GM21737 (cell line): ENCODE results near the gene STMND1.
"Not testable (repeated sequence)": the region's sequence is repeated elsewhere in the genome, so short reads cannot be mapped to it uniquely, and the experiment has no call there.

Experiments used
- ATAC-seq: cut with Tn5 transposase; IDR thresholded peaks from one replicate; pipeline ENCODE4 v1.9.1; 2021; ENCODE audit warnings: mild to moderate bottlenecking, moderate library complexity; ENCODE audit not compliant: unreplicated experiment

Gene STMND1

DNA sequence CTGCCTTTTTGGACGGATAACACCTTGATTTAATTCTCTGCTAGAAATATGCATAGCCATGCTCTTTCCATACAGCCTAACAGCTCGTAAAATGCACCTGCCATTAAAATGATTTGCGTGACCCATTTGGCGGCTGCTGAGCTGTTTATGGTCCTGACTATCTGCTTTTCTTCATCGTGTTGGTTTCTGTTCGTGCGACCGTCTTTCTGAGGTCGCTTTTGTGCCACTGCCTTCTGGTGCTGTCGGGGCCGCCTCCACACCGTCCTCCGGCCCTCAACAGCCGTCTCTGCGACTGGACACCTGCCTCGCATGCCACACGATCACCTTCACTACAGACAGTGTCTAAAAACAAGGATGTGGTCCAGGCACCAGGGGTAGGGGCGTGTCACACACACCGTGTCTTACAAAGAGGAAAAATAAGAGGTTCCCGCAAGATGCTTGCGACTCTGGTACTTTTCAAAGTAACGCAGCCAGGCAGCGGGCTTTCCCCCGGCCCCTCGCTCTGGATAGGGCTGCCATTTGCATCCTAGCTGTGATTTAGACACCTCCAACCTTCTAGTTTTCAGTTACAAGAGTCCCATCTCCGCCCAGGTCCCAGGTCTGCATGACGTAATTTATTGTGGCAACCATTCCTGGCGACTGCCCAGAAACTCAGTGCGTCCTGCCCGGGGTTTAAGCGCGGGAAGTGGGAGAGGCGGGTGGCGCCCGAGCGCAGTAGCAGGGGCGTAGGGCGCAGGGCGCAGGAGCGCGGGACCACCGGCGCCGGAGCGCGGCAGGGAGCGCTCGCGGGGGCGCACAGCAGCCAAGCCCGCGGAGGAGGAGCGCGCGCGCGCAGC, at the start of gene STMND1:
STMND1 (plus strand) TSS at position 629 of the 836 bp plus-strand sequence. CDS start 208 bp downstream, outside the sequence.
- no peak for ATAC-seq

DNA sequence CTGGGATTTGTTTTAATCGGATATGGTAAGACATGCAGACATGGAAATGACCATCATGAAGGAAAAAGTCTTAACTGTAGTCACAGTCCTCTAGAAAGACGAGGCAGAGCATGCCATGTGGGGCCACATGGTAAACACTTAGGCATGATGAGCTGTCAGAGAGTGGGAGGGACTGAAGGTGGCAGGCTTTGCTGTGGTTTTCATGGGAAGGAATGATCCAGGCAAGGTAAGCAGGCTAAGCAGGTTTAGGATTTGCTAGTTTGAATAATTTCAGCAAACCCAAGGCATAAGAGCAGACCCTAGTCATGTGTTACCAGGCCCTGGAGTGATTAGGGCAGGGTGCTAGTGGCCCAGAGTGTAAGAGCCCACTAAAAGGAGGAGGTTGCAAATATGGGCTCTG, 47.2 kb upstream of the STMND1 start:
- no peak for ATAC-seq

DNA sequence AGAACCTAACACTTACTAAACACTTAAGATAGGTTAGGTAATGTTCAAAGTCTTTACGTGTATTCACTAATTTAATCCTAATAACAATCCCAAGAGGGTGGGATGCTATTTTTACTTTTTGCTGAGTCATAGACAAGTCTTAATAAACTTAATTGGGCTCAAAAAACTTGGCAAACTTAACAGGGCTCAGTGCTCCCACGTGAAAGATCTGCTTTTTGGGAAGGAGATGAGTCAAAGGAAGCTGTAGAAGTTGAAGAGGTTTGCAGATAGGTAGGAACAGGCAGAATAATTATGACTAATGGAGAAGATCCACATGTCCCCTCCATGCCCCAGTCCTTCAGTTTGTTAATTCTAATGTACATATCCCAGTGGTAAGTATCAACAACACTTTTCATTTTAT, 44.5 kb upstream of the STMND1 start:
- ATAC-seq: no peak

DNA sequence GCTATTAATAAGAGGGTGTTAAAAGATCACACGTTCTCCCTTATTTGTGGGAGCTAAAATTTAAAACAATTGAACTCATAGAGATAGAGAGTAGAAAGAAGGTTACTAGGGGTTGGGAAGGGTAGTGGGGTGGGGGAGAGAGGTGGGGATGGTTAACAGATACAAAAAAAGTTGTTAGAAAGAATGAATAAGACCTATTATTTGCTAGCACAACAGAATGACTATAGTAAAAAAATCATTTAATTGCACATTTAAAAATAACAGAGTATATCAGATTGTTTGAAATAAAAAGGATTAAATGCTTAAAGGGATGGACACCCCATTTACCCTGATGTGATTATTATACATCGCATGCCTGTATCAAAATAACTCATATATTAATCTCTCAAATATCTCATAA, 43.3 kb upstream of the STMND1 start:
- ATAC-seq: no peak

DNA sequence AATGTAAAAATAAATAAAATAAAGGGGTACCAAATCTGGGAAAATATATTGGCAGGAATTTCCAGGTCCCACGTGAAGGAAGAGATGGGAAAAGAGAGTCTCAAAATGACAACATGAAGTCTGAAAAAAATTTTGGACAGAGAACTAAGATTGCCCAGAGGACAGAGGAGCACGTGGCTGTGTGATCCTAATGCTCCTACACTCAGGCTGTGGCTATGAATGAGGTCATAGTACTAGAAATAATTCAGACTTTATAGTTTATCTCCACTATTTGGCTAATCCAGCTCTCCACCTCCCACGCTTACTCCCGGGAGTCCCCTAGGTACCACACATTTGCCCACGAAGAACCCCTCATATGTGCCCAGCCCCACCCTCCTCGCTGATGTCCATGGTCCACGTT, 42.8 kb upstream of the STMND1 start:
- ATAC-seq: no peak

DNA sequence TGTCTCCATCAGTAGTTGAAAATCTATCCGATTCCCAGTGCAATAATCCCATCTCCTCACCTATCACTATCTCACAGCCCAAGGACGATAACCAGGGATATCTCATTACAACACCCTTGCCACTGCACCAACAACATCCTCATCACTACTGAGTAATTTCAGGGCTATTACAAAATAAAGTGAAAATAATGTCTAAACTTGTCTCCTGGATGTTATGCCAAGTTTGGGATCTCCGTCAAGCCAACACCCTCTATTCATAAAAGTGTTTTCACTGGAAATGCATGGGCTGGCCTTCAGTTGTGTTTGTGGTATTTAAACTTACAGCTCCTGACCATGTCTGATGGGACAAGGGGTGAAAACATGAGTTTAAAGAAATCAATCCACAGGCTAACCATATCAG, 42.0 kb upstream of the STMND1 start:
- ATAC-seq: no peak

DNA sequence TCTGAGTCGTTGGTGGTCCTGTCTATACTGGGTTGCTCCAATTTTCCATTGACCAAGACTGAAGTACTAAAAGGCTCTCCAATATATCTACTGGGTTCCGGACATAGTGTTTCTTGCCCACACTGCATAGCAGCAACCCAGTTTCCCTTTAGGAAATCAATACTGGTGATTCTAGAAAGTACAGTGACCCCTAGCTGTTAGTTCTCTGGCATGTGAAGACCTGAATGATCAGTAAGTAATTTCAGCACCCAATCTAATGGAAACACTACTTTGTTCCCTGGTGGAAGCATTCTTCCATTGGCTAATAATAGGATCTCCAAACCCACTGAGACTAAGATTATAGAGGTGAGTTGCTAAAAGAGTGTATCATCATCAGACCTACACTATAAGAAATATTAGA, 40.8 kb upstream of the STMND1 start:
- no peak for ATAC-seq

DNA sequence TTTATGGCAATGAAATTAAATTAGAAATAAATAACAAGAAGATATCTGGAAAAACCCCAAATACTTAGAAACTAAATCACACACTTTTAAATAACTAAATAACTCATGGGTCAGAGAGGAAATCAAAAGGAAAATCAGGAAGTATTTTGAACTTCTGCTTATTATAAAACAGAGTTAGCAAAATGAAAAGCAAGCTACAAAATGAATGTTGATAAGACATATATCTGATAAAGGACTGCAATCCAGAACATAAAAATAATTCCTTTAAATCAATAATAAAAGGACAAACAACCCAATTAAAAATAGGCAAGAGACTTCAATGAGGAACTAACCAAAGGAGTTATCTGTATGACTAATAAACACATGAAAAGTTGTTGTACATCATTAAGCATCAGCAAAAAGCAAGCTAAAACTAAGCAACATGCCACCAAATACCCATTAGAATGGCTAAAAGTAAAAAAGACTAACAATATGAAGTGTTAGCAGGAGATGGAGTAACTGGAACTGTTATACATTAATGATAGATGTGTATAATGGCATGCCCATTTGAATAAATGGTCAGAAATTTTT, 38.9 kb upstream of the STMND1 start:
- ATAC-seq: no peak

DNA sequence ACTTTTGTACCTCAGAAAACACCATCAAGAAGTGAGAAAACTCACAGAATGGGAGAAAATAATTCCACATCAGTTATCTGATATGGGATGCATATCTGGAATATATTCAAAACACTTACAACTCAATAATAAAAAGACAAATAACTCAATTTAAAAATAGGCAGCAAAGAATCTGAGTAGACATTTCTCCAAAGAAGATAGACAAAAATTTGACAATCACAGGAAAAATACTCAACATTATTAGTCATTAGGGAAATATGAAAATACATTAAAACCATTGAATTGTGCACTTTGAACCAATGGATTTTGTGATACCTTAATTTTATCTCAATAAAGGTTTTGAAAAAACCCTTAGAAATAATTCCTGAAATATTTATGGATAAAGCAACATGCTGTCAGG, 36.9 kb upstream of the STMND1 start:
- ATAC-seq: no peak

DNA sequence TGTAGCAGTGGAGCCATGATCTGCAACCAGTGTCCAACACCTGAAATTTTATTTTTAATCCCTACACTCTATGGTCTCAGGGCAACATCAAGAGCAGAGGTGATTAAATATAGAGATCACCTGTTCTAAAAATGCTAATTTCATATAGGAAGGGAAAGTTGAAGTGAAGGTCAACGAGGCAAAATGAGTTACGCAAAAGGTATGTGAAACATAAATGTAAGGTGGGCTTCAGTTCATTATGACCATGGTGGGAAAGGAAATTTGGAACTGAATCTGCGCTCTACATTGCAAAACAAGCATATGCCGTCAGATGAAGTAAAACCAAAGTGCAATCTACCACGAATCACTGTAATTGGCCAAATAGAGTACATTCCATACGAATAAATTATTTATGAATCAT, 35.2 kb upstream of the STMND1 start:
- ATAC-seq: no peak

DNA sequence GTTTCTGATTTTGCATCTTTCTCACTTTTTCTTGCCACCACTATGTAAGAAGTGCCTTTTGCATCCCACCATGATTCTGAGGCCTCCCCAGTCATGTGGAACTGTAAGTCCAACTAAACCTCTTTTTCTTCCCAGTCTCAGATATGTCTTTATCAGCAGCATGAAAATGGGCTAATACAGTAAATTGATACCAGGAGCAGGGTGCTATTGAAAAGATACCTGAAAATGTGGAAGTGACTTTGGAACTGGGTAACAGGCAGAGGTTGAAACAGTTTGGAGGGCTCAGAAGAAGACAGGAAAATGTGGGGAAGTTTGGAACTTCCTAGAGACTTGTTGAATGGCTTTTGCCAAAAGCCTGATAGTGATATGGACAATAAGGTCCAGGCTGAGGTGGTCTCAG, 32.9 kb upstream of the STMND1 start:
- not testable (repeated sequence) for ATAC-seq

DNA sequence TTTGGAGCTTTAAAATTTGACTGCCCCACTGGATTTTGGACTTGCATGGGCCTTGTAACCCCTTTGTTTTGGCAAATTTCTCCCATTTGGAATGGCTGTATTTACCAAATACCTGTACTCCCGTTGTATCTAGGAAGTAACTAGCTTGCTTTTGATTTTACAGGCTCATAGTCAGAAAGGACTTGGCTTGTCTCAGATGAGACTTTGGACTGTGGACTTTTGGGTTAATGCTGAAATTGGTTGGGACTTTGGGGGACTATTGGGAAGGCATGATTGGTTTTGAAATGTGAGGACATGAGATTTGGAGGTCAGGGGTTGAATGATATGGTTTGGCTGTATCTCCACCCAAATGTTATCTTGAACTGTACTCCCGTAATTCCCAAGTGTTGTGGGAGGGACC, 31.4 kb upstream of the STMND1 start:
- not testable (repeated sequence) for ATAC-seq

DNA sequence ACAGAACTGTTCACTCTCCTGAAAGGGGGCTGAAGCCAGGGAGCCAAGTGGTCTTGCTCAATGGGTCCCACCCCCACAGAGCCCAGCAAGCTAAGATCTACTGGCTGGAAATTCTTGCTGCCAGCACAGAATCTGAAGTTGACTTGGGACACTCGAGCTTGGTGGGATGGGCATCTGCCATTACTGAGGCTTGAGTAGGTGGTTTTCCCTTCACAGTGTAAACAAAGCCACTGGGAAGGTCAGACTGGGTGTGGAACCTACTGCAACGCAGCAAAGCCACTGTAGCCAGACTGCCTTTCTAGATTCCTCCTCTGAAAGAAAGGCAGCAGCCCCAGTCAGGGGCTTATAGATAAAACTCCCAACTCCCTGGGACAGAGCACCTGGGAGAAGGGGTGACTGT, 28.3 kb upstream of the STMND1 start:
- ATAC-seq: not testable (repeated sequence)

DNA sequence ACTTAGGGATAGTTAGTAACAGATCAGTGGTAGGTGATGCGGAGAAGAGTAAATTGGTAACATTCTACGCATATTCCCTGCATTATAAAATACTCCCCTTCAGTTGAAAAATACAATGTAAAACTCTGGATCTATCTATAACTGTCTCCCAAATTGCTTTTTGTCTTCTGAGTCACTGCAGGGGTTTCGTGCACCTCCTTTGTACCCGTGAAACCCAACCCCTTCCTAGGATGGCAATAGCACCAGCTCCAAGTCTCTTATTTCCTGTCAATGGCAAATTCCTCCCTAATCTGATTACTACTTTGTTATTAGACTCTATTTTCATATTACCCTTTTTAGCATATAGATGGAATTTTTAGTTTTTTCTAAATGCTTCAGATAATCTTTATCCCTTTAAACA, 20.6 kb upstream of the STMND1 start:
- no peak for ATAC-seq

DNA sequence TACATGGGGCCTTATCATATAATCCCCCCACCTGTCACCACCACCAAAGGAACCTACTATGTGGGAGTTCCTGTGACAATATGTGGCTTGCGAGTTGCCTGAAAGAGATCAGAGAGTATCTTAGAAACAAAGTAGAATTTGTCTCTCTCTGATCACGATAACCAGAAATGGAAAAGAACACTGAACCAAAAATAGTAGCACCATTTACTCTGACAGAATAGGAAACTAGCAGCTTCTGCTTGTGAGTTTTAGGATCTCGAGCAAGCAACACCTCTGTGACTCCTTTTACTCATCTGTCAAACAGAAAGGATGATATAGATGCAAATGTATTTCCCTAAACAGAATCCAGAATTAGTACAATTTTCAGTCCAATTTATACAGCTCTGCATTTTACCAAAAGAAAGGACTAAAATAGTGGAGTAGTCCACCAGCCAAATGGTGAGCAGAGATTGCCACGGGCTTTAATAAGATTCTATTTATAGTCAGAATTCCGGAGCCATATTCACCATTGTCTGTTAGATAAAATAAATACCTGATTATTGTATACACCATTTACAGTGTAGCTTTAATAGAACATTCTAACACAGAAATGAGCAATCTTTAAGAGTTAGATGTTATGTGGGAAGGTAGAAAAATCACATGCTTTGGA, 19.9 kb upstream of the STMND1 start:
- ATAC-seq: no peak

DNA sequence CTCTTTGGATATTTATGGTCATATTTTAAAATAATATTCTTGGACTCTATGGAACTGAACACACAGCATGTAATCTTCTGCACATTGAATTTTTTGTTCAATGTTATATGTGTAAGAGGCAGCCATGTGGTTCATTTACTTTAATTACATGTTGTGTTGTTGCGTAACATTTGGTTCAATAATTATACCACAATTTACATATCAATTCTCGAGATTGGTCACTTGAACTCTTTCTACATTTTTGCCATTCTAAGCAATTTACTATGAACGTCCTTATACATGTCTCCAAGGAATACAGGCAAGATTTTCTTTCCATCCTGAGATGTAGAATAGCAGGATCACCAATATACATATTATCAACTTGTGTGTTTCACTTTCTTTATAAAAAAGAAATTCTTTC, 18.5 kb upstream of the STMND1 start:
- no peak for ATAC-seq

DNA sequence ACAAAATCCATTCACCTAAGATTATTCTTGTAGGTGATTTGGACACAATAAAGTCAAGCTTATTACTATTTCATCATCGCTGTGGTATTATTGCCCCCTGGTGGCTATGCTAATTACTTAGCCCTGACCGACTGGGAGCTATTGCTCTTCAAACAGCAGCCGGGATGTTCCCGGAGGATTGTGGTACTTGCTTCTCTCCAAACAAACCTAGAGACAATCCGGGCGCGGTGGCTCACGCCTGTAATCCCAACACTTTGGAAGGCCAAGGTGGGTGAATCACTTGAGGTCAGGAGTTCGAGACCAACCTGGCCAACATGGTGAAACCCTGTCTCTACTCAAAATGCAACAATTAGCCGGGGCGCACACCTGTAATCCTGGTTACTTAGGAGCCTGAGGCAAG, 15.4 kb upstream of the STMND1 start:
- no peak for ATAC-seq

DNA sequence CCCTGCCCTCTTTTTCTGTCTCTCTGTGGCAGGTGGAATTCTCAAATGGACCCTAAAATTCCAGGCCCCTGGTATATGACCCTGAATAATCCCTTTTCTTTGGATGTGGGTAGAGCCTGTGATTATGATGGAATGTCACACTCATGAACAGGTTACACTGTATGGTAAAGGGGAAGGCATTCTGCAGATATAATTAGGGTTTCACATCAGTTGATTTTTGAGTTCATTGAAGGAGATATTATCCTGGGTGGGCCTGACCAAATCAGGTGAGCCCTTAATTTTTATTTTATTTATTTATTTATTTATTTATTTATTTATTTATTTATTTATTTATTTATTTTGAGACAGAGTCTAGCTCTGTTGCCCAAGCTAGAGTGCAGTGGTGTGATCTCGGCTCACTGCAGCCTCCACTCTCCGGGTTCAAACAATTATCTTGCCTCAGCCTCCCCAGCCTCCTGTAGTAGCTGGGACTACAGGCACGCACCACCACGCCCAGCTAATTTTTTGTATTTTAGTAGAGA, 13.7 kb upstream of the STMND1 start:
- no peak for ATAC-seq

DNA sequence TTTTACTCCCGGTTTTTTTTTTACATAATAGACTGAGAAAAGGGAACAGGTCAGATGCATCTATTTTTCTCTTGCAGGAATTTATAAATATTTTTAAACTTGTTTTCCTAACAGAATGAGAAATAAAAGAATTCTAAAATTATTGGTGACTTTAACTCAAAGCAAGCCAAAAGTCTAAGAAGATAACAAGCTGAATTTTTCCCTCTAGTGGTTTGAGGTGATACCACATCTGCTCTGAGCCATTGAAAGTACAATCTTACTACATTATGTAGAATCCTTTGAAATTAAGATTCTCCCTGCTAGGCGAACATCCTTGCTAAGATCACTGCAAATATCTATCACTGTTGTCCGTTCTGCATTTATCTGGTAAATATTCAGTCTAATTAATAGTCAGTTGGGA, 10.7 kb upstream of the STMND1 start:
- no peak for ATAC-seq

DNA sequence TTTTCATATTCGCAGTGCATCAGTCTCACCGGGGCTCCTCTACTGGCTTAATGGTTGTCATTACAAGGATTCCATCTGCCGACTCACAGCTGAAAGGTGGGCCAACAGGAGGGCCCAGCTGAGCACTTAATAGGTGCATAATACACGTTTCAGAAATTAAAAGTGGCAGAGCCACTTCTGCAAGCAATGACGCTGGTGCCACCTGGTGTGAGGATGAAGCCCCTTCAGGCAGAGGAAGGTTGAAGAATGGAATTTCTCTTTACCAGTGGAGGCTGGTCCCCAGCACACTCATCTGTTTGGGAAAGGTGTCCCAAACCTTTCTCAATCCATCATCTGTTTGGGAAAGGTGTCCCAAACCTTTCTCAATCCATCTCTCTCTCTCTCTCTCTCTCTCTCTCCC, 8.2 kb upstream of the STMND1 start:
- no peak for ATAC-seq

DNA sequence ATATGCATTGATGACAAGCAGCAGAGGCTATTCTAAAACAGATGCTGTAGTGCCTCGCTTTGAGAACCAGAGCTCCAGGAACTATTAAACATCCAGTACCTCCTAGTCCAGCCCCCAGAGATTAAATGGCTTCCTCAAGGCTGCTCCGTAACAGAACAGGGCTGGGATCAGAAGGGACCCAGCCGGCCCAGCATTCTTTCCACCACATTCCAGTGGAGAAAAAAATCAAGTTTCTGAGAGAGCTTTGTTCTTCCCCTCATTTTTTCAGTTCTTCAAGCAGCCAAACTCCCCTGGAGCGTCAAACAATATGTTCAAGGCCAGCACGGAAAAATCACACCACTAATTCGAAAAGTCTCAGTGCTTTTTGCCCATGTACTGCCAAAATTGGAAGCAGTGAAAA, 5.8 kb upstream of the STMND1 start:
- no peak for ATAC-seq

DNA sequence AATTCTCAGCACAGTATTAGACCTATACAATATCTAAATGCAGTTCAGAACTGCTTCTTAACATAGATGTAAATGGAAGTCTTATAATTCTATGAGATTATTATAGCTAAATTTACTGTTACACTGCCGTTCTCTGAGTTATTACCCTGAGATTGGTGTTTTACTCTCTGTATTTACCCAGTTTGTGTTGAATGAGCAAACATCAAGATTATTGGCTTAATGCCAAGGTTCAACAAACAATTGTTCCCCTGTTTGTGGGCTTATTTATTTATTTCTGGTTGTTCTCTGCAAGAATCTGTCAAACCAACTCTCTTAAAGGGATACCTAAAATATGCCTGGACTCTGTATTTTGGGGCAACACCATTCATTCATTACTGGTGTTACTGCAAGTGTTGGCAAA, 5.2 kb upstream of the STMND1 start:
- ATAC-seq: no peak
